Hypothalamus (tissue), 51 donors: Measurements from ENCODE around the gene FXR2.

Experiments used
- DNase-seq, 51 donors: peaks; one replicate each; lab custom pipeline; 2025; lab: John Stamatoyannopoulos, UW

FXR2 gene

GRCh38 chr17:7556627-7557026 is 58.1 kb downstream of the FXR2 start:
- DNase-seq, result no peak

GRCh38 chr17:7555320-7555948 is 59.3 kb downstream of the FXR2 start:
- DNase-seq, result no peak

- DNase-seq, result no peak
Observed at GRCh38 chr17:7553356-7553755, 61.3 kb downstream of the FXR2 start.

- peak in 3 of 51 donors; percentile 7 to 15 (median 15) for DNase-seq
Observed at GRCh38 chr17:7552621-7553051, 62.1 kb downstream of the FXR2 start.

- no peak for DNase-seq
Observed at GRCh38 chr17:7551396-7551795, 63.3 kb downstream of the FXR2 start.

- no peak for DNase-seq
Observed at GRCh38 chr17:7550344-7550743, 64.4 kb downstream of the FXR2 start.

- DNase-seq, result peak in 4 of 51 donors; percentile 34 to 58 (median 44)
Observed at GRCh38 chr17:7549401-7550055, 65.2 kb downstream of the FXR2 start.

- peak in 32 of 51 donors; percentile 14 to 76 (median 48) for DNase-seq
Observed at GRCh38 chr17:7548585-7549400, 65.9 kb downstream of the FXR2 start, which contains the start of gene TNFSF12. Gene TNFSF12, plus strand, starts transcription at chr17:7549058. Its CDS starts 96 bp downstream, at chr17:7549154.

- peak in 1 of 51 donors; percentile 26 for DNase-seq
Observed at GRCh38 chr17:7544911-7545310, 69.8 kb downstream of the FXR2 start.
